Stimulated activated CD8-positive, alpha-beta memory T cell treated with anti-CD3 and anti-CD28 coated beads, Interleukin-7, amount 100 ng/mL, for 24 hours (primary cell): ENCODE measurements around the gene NUP188.

Experiments used
- DNase-seq: peaks from one replicate; pipeline ENCODE4 v3.0.0-alpha.2; 2020; ENCODE audit warnings: low read depth

NUP188 gene

DNA sequence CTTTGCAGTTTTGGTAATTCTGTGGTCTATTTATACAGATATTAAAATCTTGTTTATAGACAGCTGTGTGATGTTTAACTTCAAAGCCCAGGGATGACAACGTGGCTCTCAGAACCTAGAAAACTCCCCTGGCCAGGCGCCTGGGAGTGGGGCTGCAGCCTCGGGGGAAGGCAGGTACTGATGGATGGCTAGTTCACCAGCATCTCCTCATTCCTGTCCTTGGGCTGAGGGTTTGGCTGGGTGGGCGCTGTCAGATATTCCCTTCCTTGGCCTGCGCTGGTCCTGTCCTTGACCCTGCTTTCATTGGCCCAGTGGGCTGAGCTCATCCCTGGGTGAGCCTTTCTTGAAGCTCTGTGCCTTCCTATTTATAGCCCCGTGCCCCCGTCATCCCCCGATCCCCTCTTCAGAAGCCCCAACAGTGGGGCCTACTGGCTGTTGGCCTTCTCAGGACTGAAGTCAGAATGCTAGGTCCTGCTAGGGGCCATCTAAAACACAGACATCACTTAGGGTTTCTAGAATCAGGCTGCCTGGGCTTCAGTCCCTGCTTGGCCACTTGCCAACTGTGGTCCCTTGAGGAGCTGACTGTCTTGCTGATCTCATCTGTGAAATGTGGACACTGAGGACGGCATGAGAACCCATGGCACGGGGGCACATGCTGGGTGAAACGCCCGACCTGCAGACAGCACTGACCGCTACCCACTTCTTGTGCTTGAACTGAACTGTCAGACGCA lies 59.7 kb downstream of the NUP188 start:
- no peak for DNase-seq

GRCh38 chr9:129007766-129008468 lies 60.4 kb downstream of the NUP188 start:
- no peak for DNase-seq

- DNase-seq: no peak
Measured at GRCh38 chr9:129008469-129008965, 61.0 kb downstream of the NUP188 start.

- no peak for DNase-seq
Measured at GRCh38 chr9:129008986-129009583, 61.6 kb downstream of the NUP188 start.

- DNase-seq: no peak
Measured at GRCh38 chr9:129009584-129010141, 62.2 kb downstream of the NUP188 start.

GRCh38 chr9:129010267-129010975 lies 62.9 kb downstream of the NUP188 start:
- no peak for DNase-seq

- DNase-seq: no peak
Measured at GRCh38 chr9:129011170-129011569, 63.7 kb downstream of the NUP188 start.

GRCh38 chr9:129011761-129012181 lies 64.3 kb downstream of the NUP188 start:
- no peak for DNase-seq

DNA sequence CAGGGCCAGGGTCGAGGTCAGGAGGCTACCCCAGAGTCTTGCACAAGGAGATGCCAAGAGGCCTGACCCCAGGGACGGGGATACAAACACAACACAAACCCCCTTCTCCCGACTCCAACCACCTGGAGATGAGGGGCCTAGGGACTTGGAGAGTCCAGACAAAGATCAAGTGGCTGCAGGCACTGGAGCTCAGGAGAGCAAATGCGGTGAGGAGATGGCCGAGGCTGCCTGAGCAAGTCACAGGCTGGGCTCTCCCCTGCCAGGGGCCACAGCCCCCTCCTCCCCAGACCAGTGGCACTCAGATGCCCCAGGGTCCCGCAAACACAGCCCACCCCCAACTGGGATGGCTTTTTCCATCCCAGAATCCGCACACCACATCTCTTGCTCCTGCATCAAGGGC lies 64.8 kb downstream of the NUP188 start:
- DNase-seq: no peak

- DNase-seq: no peak
Measured at GRCh38 chr9:129012893-129013448, 65.5 kb downstream of the NUP188 start.

- no peak for DNase-seq
Measured at GRCh38 chr9:129013674-129014073, 66.2 kb downstream of the NUP188 start.

- DNase-seq: no peak
Measured at GRCh38 chr9:129014124-129014523, 66.6 kb downstream of the NUP188 start.

- no peak for DNase-seq
Measured at GRCh38 chr9:129014608-129015007, 67.1 kb downstream of the NUP188 start.

GRCh38 chr9:129021091-129021490 lies 73.6 kb downstream of the NUP188 start:
- no peak for DNase-seq

- no peak for DNase-seq
Measured at GRCh38 chr9:129022037-129022436, 74.5 kb downstream of the NUP188 start.

DNA sequence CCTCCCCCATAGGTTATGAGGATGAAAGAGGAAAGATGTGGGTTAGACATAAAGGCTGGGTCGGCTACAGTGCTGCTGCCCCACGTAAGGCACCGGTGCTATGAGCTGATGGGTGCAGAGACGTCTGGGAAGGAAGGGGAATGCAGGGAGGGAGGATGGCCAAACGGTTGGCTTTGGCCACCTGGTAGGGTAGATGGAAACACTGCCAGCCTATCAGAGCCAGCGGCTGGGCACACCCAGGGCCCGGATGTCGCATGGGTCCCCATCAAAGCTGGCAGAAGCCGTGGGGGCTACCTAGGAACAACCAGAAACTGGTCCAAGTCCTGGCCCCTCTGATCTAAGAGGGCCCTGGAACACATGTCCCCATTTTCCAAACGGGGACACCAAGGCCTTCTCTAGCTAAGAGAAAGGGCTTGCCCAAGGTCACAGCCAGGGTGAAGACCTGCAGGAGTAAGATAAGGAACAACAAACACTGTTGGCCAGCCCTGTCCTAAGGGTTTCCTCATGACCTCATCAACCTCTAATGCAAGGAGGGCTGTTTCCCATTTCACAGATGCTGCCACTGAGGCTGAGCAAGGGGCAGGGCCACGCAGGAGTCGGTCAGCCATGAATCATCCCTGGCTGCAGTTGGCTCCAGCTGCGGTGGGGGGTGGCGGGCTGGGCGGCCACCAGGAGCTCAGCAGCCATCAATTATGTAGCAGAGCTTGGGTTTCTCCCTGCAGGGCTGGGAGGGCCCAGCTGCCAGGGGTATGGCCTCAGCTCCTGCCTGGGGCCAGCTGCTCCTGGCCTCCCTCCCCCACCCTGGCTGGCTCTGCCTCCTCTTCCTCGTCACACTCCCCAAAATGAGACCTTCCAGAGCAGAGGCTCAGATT lies 75.8 kb downstream of the NUP188 start:
- no peak for DNase-seq

GRCh38 chr9:129023908-129024233 lies 76.4 kb downstream of the NUP188 start:
- DNase-seq: no peak

- no peak for DNase-seq
Measured at GRCh38 chr9:129026442-129027223, 79.1 kb downstream of the NUP188 start.

GRCh38 chr9:129027224-129027684 lies 79.8 kb downstream of the NUP188 start:
- DNase-seq: no peak

- peak; percentile 19 for DNase-seq
Measured at GRCh38 chr9:129027685-129028191, 80.2 kb downstream of the NUP188 start.
